ENCODE data around the gene LSM14A. TPM values are rescaled to one million over a fixed set of nuclear protein-coding genes. Genes with fewer than 3 reads are reported as not detected.

Gene LSM14A
- total and polyA plus RNA-seq, 2 donors (not counting 1 experiment from before 2014, with no cell fraction given), result 82.2 to 97.8 TPM

DNA sequence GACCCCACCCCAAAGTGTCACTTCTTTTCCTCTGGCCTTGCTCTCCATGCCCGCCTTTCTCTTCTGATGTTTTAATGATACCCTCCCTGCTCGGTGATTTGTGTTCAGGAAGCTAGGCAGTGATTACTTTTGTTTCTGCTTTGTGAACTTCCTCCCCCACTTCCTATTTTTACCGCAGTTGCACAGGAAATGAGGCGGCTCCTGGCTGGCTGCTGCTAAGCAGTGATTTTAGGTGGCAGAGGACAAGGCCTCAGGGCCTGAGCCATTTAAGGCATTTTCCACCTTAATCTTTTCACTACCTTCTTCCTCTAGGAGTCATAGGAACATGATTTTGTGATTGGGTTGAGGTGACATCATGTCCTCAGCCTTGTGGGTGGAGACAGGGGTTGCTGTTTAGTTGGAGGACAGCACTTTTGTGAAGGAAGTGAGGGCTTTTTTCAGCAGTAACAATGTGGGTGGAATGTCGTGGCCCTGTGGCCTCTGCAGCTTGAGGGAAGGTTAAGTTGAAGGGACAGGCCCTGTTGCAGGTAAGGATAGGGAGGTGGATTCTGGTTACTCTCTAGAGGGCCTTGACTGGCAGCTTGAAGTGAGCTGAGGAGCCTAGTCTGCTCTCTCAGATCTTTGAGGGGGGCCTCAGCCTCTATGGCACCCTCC, 97.8 kb downstream of the LSM14A start:
- no peak overlapping the region for H3K4me3 ChIP-seq (replicated peaks in 1 of 4; ENCODE audit: control extremely low read depth in 1 of 4, insufficient read depth in 1 of 4, low read depth in 3 of 4, low read length in 4 of 4)
- H3K4me1 ChIP-seq (ENCODE audit: control insufficient read depth, extremely low read depth, insufficient read depth, low read length), result peaks cover 20% of the 10 kb centered on the region
- no peaks in the 10 kb centered on the region for H3K9me3 ChIP-seq (ENCODE audit: control insufficient read depth, insufficient read depth, low read depth, low read length)
- H4K20me1 ChIP-seq (ENCODE audit: control insufficient read depth, extremely low read depth, insufficient read depth, low read length), result no peaks in the 10 kb centered on the region
- H3K4me2 ChIP-seq (ENCODE audit: extremely low read depth, insufficient read depth, low read length), result peak overlapping the region; percentile 58
- peak overlapping the region; percentile 70 for H3K27ac ChIP-seq (ENCODE audit: insufficient read depth, low read length)
- H3K79me2 ChIP-seq (ENCODE audit: control insufficient read depth, insufficient read depth, low read length), result peaks cover 14% of the 10 kb centered on the region
- H3K27me3 ChIP-seq (ENCODE audit: control insufficient read depth, insufficient read depth, low read length), result no peaks in the 10 kb centered on the region
- H3K9ac ChIP-seq (ENCODE audit: insufficient read depth, low read length), result no peak overlapping the region
- no peak for TF ChIP-seq EZH2 (IDR thresholded peaks at IDR 0.05; ENCODE audit: low read length, missing control alignments)
- no peak for TF ChIP-seq CTCF (conservative IDR thresholded peaks at IDR 0.05 in 1 of 2, IDR thresholded peaks at IDR 0.05 in 1 of 2; ENCODE audit: low read depth in 1 of 2, low read length in 2 of 2)
- H2AFZ ChIP-seq (ENCODE audit: low read length), result peak overlapping the region; percentile 85
- no peaks in the 10 kb centered on the region for H3K36me3 ChIP-seq (ENCODE audit: control insufficient read depth, insufficient read depth, low read length)
- DNase-seq (ENCODE audit: low read depth in 2 of 2), result peak; percentile 49 to 83

DNA sequence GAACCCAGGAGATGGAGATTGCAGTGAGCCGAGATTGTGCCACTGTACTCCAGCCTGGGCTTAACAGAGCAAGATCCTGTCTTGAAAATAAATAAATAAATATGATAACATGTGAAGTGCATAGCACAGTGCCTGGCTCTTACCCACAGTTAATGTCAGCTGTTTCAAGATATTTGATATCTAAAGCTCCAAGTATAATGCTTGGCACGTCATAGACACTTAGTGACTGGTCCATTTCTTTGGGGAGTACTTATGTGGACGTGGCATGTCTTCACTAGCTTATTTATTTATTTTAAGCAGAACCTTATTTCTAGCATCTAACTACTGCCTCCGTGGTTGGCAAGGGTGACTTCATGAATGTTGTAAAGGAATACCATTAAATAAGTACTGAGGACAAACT, 100.8 kb downstream of the LSM14A start:
- peaks cover 20% of the 10 kb centered on the region for H3K4me1 ChIP-seq (ENCODE audit: control insufficient read depth, extremely low read depth, insufficient read depth, low read length)
- no peak overlapping the region for H3K9ac ChIP-seq (ENCODE audit: insufficient read depth, low read length)
- no peaks in the 10 kb centered on the region for H3K9me3 ChIP-seq (ENCODE audit: control insufficient read depth, insufficient read depth, low read depth, low read length)
- no peak overlapping the region for H3K4me3 ChIP-seq (replicated peaks in 1 of 4; ENCODE audit: control extremely low read depth in 1 of 4, insufficient read depth in 1 of 4, low read depth in 3 of 4, low read length in 4 of 4)
- no peaks in the 10 kb centered on the region for H3K36me3 ChIP-seq (ENCODE audit: control insufficient read depth, insufficient read depth, low read length)
- no peak overlapping the region for H2AFZ ChIP-seq (ENCODE audit: low read length)
- TF ChIP-seq CTCF (conservative IDR thresholded peaks at IDR 0.05 in 1 of 2, IDR thresholded peaks at IDR 0.05 in 1 of 2; ENCODE audit: low read depth in 1 of 2, low read length in 2 of 2) (no peak), EZH2 (IDR thresholded peaks at IDR 0.05; ENCODE audit: low read length, missing control alignments) (no peak)
- H3K79me2 ChIP-seq (ENCODE audit: control insufficient read depth, insufficient read depth, low read length), result peaks cover 14% of the 10 kb centered on the region
- H4K20me1 ChIP-seq (ENCODE audit: control insufficient read depth, extremely low read depth, insufficient read depth, low read length), result no peaks in the 10 kb centered on the region
- no peak for DNase-seq (ENCODE audit: low read depth in 2 of 2)
- H3K27ac ChIP-seq (ENCODE audit: insufficient read depth, low read length), result no peak overlapping the region
- H3K27me3 ChIP-seq (ENCODE audit: control insufficient read depth, insufficient read depth, low read length), result no peaks in the 10 kb centered on the region
- H3K4me2 ChIP-seq (ENCODE audit: extremely low read depth, insufficient read depth, low read length), result no peak overlapping the region

- H4K20me1 ChIP-seq (ENCODE audit: control insufficient read depth, extremely low read depth, insufficient read depth, low read length), result no peaks in the 10 kb centered on the region
- peak overlapping the region in 2 of 4 experiments; percentile 10 to 18 for H3K4me3 ChIP-seq (replicated peaks in 1 of 4; ENCODE audit: control extremely low read depth in 1 of 4, insufficient read depth in 1 of 4, low read depth in 3 of 4, low read length in 4 of 4)
- peak overlapping the region; percentile 77 for H3K4me2 ChIP-seq (ENCODE audit: extremely low read depth, insufficient read depth, low read length)
- H3K9ac ChIP-seq (ENCODE audit: insufficient read depth, low read length), result no peak overlapping the region
- H3K27me3 ChIP-seq (ENCODE audit: control insufficient read depth, insufficient read depth, low read length), result no peaks in the 10 kb centered on the region
- peak overlapping the region; percentile 70 for H3K27ac ChIP-seq (ENCODE audit: insufficient read depth, low read length)
- H2AFZ ChIP-seq (ENCODE audit: low read length), result no peak overlapping the region
- no peaks in the 10 kb centered on the region for H3K9me3 ChIP-seq (ENCODE audit: control insufficient read depth, insufficient read depth, low read depth, low read length)
- H3K36me3 ChIP-seq (ENCODE audit: control insufficient read depth, insufficient read depth, low read length), result no peaks in the 10 kb centered on the region
- peaks cover 20% of the 10 kb centered on the region for H3K4me1 ChIP-seq (ENCODE audit: control insufficient read depth, extremely low read depth, insufficient read depth, low read length)
- H3K79me2 ChIP-seq (ENCODE audit: control insufficient read depth, insufficient read depth, low read length), result peaks cover 14% of the 10 kb centered on the region
- TF ChIP-seq EZH2 (IDR thresholded peaks at IDR 0.05; ENCODE audit: low read length, missing control alignments), result no peak
- TF ChIP-seq CTCF (conservative IDR thresholded peaks at IDR 0.05 in 1 of 2, IDR thresholded peaks at IDR 0.05 in 1 of 2; ENCODE audit: low read depth in 1 of 2, low read length in 2 of 2), result no peak
- peak in 1 of 2 donors; percentile 71 for DNase-seq (ENCODE audit: low read depth in 2 of 2)
Measured at GRCh38 chr19:34274284-34274826, 102.1 kb downstream of the LSM14A start.
